Omental fat pad (tissue), 4 donors: Measurements from ENCODE around the gene ZNF618. TPM values are rescaled to one million over a fixed set of nuclear protein-coding genes. Genes with fewer than 3 reads are reported as not detected.

Source experiments
- ATAC-seq: fragments of 150-250 bp; one replicate; pipeline ENCODE4 v1.9.1; 2016; ENCODE audit warnings: mild to moderate bottlenecking, moderate library complexity; ENCODE audit not compliant: low FRiP score
- DNase-seq: peaks from one replicate; pipeline ENCODE4 v3.0.0-alpha.2; 2019; ENCODE audit warnings: low spot score
- total RNA-seq, 4 donors: library from RNA; depleted of rRNA; stranded (reverse); fragments of >200 nt; gene quantifications; one replicate each; pipeline ENCODE4 v1.1.0, GENCODE V29; 2016
- TF ChIP-seq, protein P1 (sequence below), 3 donors: fragments of 450-650 bp; IDR thresholded peaks; one replicate each; pipeline ENCODE4 v1.5.1; 2016 to 2017; ENCODE audit warnings: antibody characterized with exemption in 3 of 3, mild to moderate bottlenecking in 3 of 3, moderate library complexity in 2 of 3

ZNF618 gene
- total RNA-seq, 4 donors from 2014 or later: 2.2 to 8.8 (median 5.9) TPM

DNA sequence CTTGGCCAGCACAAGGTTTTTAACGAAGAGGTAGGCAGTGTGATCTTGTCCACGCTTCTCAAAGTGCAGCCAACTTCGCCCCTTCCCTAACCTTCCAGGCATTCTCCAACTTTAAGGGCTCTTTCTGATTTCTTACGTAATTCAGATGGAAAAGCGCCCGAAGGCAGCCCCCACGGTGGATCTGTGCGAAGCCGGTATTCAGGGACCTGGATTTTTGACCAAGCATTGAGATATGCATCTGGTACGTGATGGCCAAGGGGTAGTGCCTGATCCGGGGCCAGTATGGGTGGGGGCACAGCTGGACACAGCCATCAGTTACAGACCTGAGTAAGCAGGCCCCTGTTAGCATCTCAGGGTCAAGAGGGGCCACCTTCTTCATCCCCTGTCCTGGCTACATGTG is 122.0 kb downstream of the ZNF618 start:
- TF ChIP-seq, protein P1, sequence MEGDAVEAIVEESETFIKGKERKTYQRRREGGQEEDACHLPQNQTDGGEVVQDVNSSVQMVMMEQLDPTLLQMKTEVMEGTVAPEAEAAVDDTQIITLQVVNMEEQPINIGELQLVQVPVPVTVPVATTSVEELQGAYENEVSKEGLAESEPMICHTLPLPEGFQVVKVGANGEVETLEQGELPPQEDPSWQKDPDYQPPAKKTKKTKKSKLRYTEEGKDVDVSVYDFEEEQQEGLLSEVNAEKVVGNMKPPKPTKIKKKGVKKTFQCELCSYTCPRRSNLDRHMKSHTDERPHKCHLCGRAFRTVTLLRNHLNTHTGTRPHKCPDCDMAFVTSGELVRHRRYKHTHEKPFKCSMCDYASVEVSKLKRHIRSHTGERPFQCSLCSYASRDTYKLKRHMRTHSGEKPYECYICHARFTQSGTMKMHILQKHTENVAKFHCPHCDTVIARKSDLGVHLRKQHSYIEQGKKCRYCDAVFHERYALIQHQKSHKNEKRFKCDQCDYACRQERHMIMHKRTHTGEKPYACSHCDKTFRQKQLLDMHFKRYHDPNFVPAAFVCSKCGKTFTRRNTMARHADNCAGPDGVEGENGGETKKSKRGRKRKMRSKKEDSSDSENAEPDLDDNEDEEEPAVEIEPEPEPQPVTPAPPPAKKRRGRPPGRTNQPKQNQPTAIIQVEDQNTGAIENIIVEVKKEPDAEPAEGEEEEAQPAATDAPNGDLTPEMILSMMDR (IDR thresholded peaks at IDR 0.05): no peak
- DNase-seq (no peak), ATAC-seq (no peak)

DNA sequence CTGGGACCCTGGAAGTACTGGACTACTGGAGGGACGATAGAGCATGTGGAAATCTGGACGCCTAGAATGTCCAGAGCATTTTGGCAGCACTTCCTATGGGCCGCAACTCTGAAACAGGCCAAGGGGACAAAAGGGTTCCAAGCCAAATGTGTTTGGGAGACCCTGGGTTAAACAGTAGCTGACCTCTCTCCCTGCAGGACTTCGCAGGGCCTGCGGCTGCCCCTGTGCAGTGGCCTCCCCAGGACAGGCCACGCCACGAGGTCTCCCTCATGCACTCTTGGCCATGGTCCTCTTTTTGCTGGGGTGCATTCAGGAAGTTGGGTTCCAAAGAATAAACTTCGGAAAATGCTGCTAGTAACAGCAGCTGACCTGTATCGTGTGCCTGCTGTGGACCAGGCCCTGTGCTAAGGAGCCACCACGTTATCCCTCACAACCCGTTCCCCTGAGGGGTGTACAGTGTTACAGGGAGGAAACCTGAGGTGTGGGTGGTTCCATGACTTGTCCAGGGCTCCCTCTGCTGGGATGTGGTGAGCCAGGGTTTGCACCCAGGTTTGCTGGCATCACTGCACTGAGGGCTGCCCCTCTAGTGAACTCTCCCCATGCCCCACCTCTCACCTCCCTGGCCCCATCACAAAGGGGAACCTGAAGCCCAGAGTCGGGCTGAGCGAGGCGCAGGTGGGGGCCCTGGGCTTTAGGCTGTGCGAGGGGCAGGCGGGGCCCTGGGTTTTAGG is 122.6 kb downstream of the ZNF618 start:
- TF ChIP-seq, protein P1 (IDR thresholded peaks at IDR 0.05): no peak
- ATAC-seq: no peak
- no peak for DNase-seq

DNA sequence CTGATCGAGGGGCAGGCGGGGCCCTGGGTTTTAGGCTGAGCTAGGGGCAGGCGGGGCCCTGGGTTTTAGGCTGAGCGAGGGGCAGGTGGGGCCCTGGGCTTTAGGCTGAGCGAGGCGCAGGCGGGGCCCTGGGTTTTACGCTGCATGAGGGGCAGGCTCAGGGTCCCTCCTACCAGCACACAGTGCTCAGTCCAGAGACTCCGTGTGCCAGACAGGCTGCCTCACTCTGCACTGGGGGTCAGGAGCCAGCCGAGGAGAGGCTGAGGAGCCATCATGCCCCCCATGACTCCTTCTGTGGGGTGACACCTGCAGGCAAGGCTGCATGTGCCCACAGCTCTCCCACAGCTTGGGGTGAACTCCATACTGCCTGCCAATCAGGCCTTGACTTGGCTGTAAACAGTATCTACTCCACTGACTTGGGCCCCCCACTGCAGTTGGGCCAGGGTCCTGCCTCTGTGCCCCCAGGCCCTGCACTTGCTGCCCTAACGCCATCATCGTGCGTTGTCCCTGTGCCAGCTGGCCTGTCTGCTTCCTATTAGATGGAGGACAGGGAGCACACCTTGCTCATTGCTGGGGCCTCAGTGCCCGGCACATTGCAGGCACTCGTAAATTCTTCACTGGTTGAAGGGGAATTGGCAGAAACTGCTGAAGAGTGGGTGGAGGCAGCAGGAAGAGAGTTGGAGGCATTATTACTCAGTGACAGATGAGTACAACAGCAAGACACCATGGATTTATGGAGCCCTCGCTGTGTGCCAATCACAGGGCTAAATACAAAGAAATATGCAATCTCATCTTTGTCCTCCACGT is 123.3 kb downstream of the ZNF618 start:
- TF ChIP-seq, protein P1 (IDR thresholded peaks at IDR 0.05): no peak
- DNase-seq: no peak
- ATAC-seq: no peak

DNA sequence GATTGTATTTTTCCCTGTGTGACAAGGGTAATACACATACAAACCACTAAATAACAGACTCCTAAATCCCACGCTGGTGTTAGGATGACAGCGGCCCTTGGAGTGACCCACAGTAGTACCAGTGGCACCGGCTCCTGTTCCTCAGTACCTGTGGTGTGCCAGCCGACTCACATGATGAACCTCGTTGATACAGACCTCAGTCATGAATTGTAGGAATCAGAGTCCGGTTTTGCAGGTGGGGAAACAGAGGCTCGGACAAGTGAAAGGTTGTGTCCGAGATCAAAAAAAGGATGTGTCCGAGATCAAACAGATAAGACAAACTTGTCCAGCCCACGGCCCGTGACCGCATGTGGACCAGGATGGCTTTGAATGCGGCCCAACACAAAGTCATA is 124.0 kb downstream of the ZNF618 start:
- ATAC-seq (no peak), DNase-seq (no peak)
- TF ChIP-seq, protein P1 (IDR thresholded peaks at IDR 0.05): no peak

DNA sequence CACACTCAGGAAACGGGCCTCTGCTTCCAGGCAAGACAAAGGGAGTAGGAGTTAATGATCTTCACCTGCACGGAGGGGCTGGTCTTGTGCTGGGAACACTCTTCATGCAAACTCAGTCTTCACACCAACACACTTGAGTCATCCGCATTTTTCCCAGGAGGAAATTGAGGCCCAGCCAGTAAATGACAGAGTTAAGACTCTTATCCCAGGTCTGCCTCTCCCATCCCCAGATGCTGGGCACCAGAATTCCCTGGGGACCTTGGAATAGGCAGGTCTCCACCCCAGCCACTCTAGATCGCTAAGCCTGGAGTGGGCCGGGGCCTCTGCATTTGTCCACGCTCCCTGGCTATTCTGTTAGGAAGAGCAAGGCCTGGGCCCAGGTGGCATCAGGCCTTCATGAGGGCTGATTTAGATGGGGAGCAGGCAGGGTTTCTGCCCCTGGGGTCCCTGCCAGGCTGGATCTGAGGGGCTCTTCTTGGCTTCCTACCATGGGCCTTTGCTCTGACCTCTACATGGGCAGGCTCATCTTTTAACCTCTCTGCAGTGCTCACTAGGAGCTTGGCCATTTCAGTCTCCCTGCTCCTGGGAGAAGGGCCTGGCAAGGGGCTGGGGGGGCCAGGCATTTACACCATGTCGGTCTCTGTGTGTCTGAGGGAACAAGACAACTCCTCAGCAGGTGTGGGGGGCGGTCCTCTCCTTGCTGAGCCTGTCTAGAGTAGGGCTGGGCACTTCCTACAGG is 124.7 kb downstream of the ZNF618 start:
- DNase-seq (no peak), ATAC-seq (no peak)
- TF ChIP-seq, protein P1 (IDR thresholded peaks at IDR 0.05): no peak

DNA sequence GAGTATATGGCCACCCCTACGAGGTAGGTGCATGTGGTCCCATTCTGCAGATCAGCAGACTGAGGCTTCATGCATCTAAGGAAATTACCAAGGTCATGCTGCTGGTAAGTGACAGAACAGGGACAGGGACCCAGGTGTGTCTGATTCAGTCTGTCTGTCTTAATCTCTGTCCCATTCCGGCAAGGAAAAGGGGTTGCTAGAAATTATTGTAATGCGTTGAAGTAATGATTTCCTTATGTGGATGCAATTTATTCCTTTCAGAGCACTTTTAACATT is 125.2 kb downstream of the ZNF618 start:
- ATAC-seq: no peak
- TF ChIP-seq, protein P1 (IDR thresholded peaks at IDR 0.05): no peak
- DNase-seq: no peak
